Loucy (cell line): Measurements from ENCODE around the gene SLC9A8.
"Not testable (repeated sequence)": the region's sequence is repeated elsewhere in the genome, so short reads cannot be mapped to it uniquely, and the experiment has no call there.

Experiments used
- H2AFZ ChIP-seq: fragments of 200-600 bp; sonication (generic); 2 replicates; pipeline ENCODE4 v1.6.0; 2016; ENCODE audit warnings: antibody characterized with exemption, mild to moderate bottlenecking, low read length, moderate library complexity
- H3F3A ChIP-seq: fragments of 200-600 bp; 2 replicates; pipeline ENCODE4 v1.6.0; 2016; ENCODE audit warnings: antibody characterized with exemption, low read depth, mild to moderate bottlenecking
- H3K27me3 ChIP-seq: fragments of 200-600 bp; sonication (generic); 2 replicates; pipeline ENCODE4 v1.6.1; 2014; ENCODE audit warnings: low read length, mild to moderate bottlenecking; ENCODE audit not compliant: insufficient read depth, poor library complexity, severe bottlenecking
- H3K36me3 ChIP-seq: fragments of 200-600 bp; sonication (generic); 2 replicates; pipeline ENCODE4 v1.6.1; 2016; ENCODE audit warnings: low read length; ENCODE audit not compliant: insufficient read depth
- H3K4me1 ChIP-seq: fragments of 200-600 bp; sonication (generic); 2 replicates; pipeline ENCODE4 v1.5.1; 2014; ENCODE audit warnings: low read length, mild to moderate bottlenecking; ENCODE audit not compliant: insufficient read depth, poor library complexity, severe bottlenecking
- H3K4me2 ChIP-seq: fragments of 200-600 bp; sonication (generic); 2 replicates; pipeline ENCODE4 v1.6.0; 2014; ENCODE audit warnings: antibody characterized with exemption, low read length, low read depth, mild to moderate bottlenecking; ENCODE audit not compliant: poor library complexity, severe bottlenecking
- H3K4me3 ChIP-seq: fragments of 200-600 bp; sonication (generic); 2 replicates; pipeline ENCODE4 v1.5.1; 2014; ENCODE audit warnings: low read length, mild to moderate bottlenecking, mixed read lengths; ENCODE audit not compliant: poor library complexity, severe bottlenecking
- H3K79me2 ChIP-seq: fragments of 200-600 bp; sonication (generic); 2 replicates; pipeline ENCODE4 v1.6.1; 2014; ENCODE audit warnings: low read length; ENCODE audit not compliant: insufficient read depth
- H3K9ac ChIP-seq: fragments of 200-600 bp; sonication (generic); 2 replicates; pipeline ENCODE4 v1.6.0; 2014; ENCODE audit warnings: mild to moderate bottlenecking, low read depth, low read length, moderate library complexity; ENCODE audit not compliant: poor library complexity, severe bottlenecking
- H3K9me2 ChIP-seq: fragments of 200-600 bp; sonication (generic); replicated peaks from 2 replicates; pipeline ENCODE4 v1.6.1; 2016; ENCODE audit warnings: low read depth, low read length, mixed read lengths
- H3K9me3 ChIP-seq: fragments of 200-600 bp; sonication (generic); 2 replicates; pipeline ENCODE4 v1.6.1; 2014; ENCODE audit warnings: mild to moderate bottlenecking, antibody characterized with exemption, low read length, low read depth; ENCODE audit not compliant: insufficient read depth
- H4K20me1 ChIP-seq: fragments of 200-600 bp; sonication (generic); 2 replicates; pipeline ENCODE4 v1.6.0; 2014; ENCODE audit warnings: antibody characterized with exemption, low read length, mild to moderate bottlenecking; ENCODE audit not compliant: insufficient read depth, poor library complexity, severe bottlenecking
- CTCF ChIP-seq: fragments of 200-600 bp; sonication (generic); conservative IDR thresholded peaks from 2 replicates; pipeline ENCODE4 v1.5.1; 2014; ENCODE audit warnings: mild to moderate bottlenecking, antibody characterized with exemption, low read length
- EZH2phosphoT487 ChIP-seq: fragments of 200-600 bp; IDR thresholded peaks from 2 replicates; pipeline ENCODE4 v1.6.1; 2018; ENCODE audit warnings: antibody characterized with exemption, mild to moderate bottlenecking, moderate library complexity, borderline replicate concordance

Gene SLC9A8

GRCh38 chr20:49858076-49858585 is 45.5 kb downstream of the SLC9A8 start:
- no peak overlapping the region for H3K4me2 ChIP-seq
- no peaks in the 10 kb centered on the region for H3K27me3 ChIP-seq
- H3K9ac ChIP-seq: no peak overlapping the region
- H3K9me2 ChIP-seq: no peaks in the 10 kb centered on the region
- no peak overlapping the region for H2AFZ ChIP-seq
- no peak overlapping the region for H3K4me3 ChIP-seq
- no peaks in the 10 kb centered on the region for H3K9me3 ChIP-seq
- peaks cover 18% of the 10 kb centered on the region; the same call in 1 of the 2 replicates for H3K36me3 ChIP-seq
- H3F3A ChIP-seq: no peaks in the 10 kb centered on the region
- H3K79me2 ChIP-seq: no peaks in the 10 kb centered on the region
- no peaks in the 10 kb centered on the region for H4K20me1 ChIP-seq
- H3K4me1 ChIP-seq: no peaks in the 10 kb centered on the region
- TF ChIP-seq CTCF: no peak
- TF ChIP-seq EZH2phosphoT487: no peak

DNA sequence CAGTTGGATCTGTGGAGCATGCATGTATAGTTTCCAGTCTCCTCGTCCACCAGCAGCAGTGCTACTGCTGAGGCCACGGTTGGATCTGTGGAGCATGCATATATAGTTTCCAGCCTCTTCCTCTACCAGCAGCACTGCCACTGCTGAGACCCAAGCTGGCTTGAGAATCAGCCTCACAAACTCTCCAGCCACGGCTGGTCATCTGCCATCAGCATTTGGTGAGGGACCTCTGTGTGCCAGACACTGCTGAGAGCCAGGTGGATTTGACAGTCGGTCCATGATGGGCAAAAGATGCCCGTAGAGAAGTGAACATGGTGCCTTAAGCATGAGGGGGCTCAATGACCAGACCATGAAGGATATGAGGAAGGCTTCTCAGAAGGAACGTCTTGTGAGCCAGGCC is 46.4 kb downstream of the SLC9A8 start:
- Histone ChIP-seq H2AFZ (no peak overlapping the region), H3K4me3 (no peak overlapping the region), H3F3A (no peaks in the 10 kb centered on the region), H3K9me3 (no peaks in the 10 kb centered on the region), H3K9ac (no peak overlapping the region), H3K36me3 (peaks cover 18% of the 10 kb centered on the region; the same call in 1 of the 2 replicates), H3K79me2 (no peaks in the 10 kb centered on the region), H3K27me3 (no peaks in the 10 kb centered on the region), H4K20me1 (no peaks in the 10 kb centered on the region), H3K4me1 (no peaks in the 10 kb centered on the region), H3K4me2 (no peak overlapping the region), H3K9me2 (no peaks in the 10 kb centered on the region)
- TF ChIP-seq EZH2phosphoT487: no peak
- TF ChIP-seq CTCF: no peak

- Histone ChIP-seq H3K4me2 (no peak overlapping the region), H3K9me3 (no peaks in the 10 kb centered on the region), H3K9ac (no peak overlapping the region), H3K27me3 (no peaks in the 10 kb centered on the region), H2AFZ (no peak overlapping the region), H3K9me2 (no peaks in the 10 kb centered on the region), H3K36me3 (peaks cover 18% of the 10 kb centered on the region; the same call in 1 of the 2 replicates), H3K4me3 (no peak overlapping the region), H3K4me1 (no peaks in the 10 kb centered on the region), H3F3A (no peaks in the 10 kb centered on the region), H3K79me2 (no peaks in the 10 kb centered on the region), H4K20me1 (no peaks in the 10 kb centered on the region)
- TF ChIP-seq CTCF (no peak), EZH2phosphoT487 (no peak)
These were observed 47.2 kb downstream of the SLC9A8 start for GRCh38 chr20:49859807-49860206.

DNA sequence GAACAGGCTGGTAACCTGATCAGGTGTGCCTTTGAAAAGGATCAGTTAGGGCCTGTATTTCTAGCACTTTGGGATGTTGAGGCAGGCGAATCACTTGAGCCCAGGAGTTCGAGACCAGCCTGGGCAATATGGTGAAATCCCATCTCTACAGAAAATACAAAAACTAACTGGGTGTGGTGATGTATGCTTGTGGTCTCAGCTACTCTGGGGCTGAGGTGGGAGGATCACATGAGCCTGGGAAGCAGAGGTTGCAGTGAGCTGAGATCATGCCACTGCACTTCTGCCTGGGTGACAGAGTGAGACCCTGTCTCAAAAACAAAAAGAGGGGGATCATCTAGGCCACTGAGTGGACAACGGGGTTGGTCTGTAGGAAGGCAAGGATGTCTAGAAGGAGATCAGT is 48.6 kb downstream of the SLC9A8 start:
- not testable (repeated sequence) for H2AFZ ChIP-seq, H3K9ac ChIP-seq, H3K9me2 ChIP-seq, H3K79me2 ChIP-seq, H3F3A ChIP-seq, H3K9me3 ChIP-seq, H3K4me3 ChIP-seq, H3K4me1 ChIP-seq, H3K27me3 ChIP-seq, H3K4me2 ChIP-seq, H4K20me1 ChIP-seq
- H3K36me3 ChIP-seq: peaks cover 16% of the 10 kb centered on the region; the same call in 1 of the 2 replicates
